Heart right ventricle (tissue), 16 donors: ENCODE results near the gene PITPNM1. TPM values are rescaled to one million over a fixed set of nuclear protein-coding genes. Genes with fewer than 3 reads are reported as not detected.

Experiments used
- ATAC-seq, 8 donors: fragments of 200-7000 bp; cut with Tn5 transposase; one replicate each; pipeline ENCODE4 v1.9.1; 2020; ENCODE audit warnings: mild to moderate bottlenecking in 8 of 8, moderate library complexity in 8 of 8, moderate number of reproducible peaks in 1 of 8
- DNase-seq, 2 donors: peaks; one replicate each; pipeline ENCODE4 v3.0.0-alpha.2; 2020
- H3K27ac ChIP-seq, 10 donors: fragments of 200-600 bp; sonication (generic) in 2 of 10; one replicate each; pipeline versions ENCODE4 v1.5.0 to v1.8.0; 2020 to 2022; ENCODE audit warnings: mild to moderate bottlenecking in 3 of 10
- H3K27me3 ChIP-seq, 7 donors: fragments of 200-600 bp; one replicate each; pipeline ENCODE4 v1.8.0; 2021 to 2022; ENCODE audit warnings: mild to moderate bottlenecking in 2 of 7
- H3K36me3 ChIP-seq, 9 donors: fragments of 200-600 bp; sonication (generic) in 1 of 9; one replicate each; pipeline versions ENCODE4 v1.5.0 to v1.8.0; 2020 to 2022; ENCODE audit warnings: mild to moderate bottlenecking in 2 of 9
- H3K4me1 ChIP-seq, 9 donors: fragments of 200-600 bp; sonication (generic) in 1 of 9; one replicate each; pipeline versions ENCODE4 v1.5.0 to v1.8.0; 2020 to 2022; ENCODE audit warnings: mild to moderate bottlenecking in 4 of 9
- H3K4me3 ChIP-seq, 10 donors: fragments of 200-600 bp; sonication (generic) in 2 of 10; one replicate each; pipeline versions ENCODE4 v1.5.0 to v1.8.0; 2020 to 2022; ENCODE audit warnings: mild to moderate bottlenecking in 7 of 10, moderate library complexity in 2 of 10
- H3K9me3 ChIP-seq, 11 donors: fragments of 200-600 bp in 10 of 11; sonication (generic) in 2 of 11; one replicate each; pipeline versions ENCODE4 v1.5.0 to v1.8.0; 2013 to 2022; ENCODE audit warnings: mild to moderate bottlenecking in 2 of 11, control low read depth in 1 of 11, moderate library complexity in 1 of 11
- WGBS, 2 donors: extraction: QIAGEN DNeasy Blood & Tissue Kit; methylation state at CpG; one replicate each; pipeline ENCODE4 v1.1.7; 2013; ENCODE audit warnings: inconsistent platforms in 1 of 2; 5-methylcytosine and 5-hydroxymethylcytosine counted together
- intact Hi-C, 10 donors: fragments of 100-400 bp; cut with DNase I; formaldehyde crosslinking; loops; one replicate each; pipeline versions ENCODE4 v1.11.1 to v1.14.2; 2022
- polyA plus RNA-seq, 2 donors: library from polyadenylated mRNA; stranded (reverse); fragments of 200-250 nt; gene quantifications; one replicate each; pipeline ENCODE4 v1.2.3, GENCODE V29; 2013
- total RNA-seq, 10 donors: library from RNA; stranded (reverse); fragmentation: NEBNext Ultra II Directional in 3 of 10; extraction: Animal tissue kit (Norgen Biotek cat#: 25700) in 3 of 10; gene quantifications; one replicate each; pipeline versions ENCODE4 v1.2.1 to v1.2.4, GENCODE V29; 2021 to 2023
- TF ChIP-seq, protein P1 (sequence below), 9 donors: fragments of 200-600 bp; sonication (generic) in 2 of 9; IDR thresholded peaks; one replicate each; pipeline versions ENCODE4 v1.5.0 to v1.8.0; 2021 to 2022; ENCODE audit warnings: antibody characterized with exemption in 9 of 9, mild to moderate bottlenecking in 5 of 9, moderate library complexity in 1 of 9
- donor health status: Arrhythmogenic right ventricular cardiomyopathy.
- donor health status: ischemic (EF 13 %, LVEDD 7.1; RV severe dilation, severe dysfunction).
- donor health status: healthy with polysubstance abuse.
- donor health status: DM: no; HTN: yes; CAD: no.
- donor health status: DM: no; HTN: no; CAD: no.
- donor health status: ischemic (EF 25% LVEDD 6.9; RV normal size, moderate dysfunction).
- donor health status: ischemic (EF 25% LVEDD 5.7; RV mildly dilated, moderate dysfunction).
- donor health status: healthy.
- donor health status: DM: yes; HTN: yes; CAD: no.
- donor health status: Ischemic cardiomyopathy.
- donor health status: ischemic (EF 35%, LVEDD 5.7; RV mildly dilated, moderate dysfunction).
- donor health status: nonischemic (EF 11% LVEDD 7.7; RV severe dilation, severe dysfunction).
- donor health status: DM: yes; HTN: yes; CAD: no.
- donor health status: PGD.
- donor health status: ischemic (EF 29% LVEDD 5.4; RV normal size, mild dysfunction).
- donor health status: nonischemic (EF 23%, LVEDD 6.1; RV moderate dilation, normal function).

PITPNM1 gene
- total and polyA plus RNA-seq, 12 donors, result 21.3 to 68.9 (median 28.8) TPM

DNA sequence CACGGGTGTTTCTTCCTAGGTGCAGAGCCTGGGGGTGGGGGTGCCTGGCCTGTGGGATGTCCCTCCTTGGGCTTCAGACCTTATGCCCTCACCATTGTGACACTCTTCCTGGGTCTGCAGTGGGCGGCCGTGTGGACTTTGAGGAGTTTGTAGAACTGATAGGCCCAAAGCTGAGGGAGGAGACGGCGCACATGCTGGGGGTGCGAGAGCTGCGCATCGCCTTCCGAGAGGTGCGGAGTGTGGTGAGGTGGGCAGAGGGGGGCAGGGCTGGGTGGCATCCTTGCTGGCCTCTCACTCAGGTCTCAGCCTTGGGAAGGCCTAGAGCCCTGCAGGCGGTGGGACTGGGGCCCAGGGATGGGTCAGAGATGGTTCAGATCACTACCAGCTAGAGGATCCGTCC, 47.7 kb downstream of the PITPNM1 start:
- Histone ChIP-seq H3K4me1 (peaks cover 0 to 9% (median 5%) of the 10 kb centered on the region in 9 donors), H3K36me3 (no peaks in the 10 kb centered on the region), H3K9me3 (no peaks in the 10 kb centered on the region), H3K27ac (no peak overlapping the region), H3K4me3 (no peak overlapping the region), H3K27me3 (no peaks in the 10 kb centered on the region)
- 94% methylated on average over 12 of the region's 12 CpGs for WGBS, 2 donors
- TF ChIP-seq, protein P1, sequence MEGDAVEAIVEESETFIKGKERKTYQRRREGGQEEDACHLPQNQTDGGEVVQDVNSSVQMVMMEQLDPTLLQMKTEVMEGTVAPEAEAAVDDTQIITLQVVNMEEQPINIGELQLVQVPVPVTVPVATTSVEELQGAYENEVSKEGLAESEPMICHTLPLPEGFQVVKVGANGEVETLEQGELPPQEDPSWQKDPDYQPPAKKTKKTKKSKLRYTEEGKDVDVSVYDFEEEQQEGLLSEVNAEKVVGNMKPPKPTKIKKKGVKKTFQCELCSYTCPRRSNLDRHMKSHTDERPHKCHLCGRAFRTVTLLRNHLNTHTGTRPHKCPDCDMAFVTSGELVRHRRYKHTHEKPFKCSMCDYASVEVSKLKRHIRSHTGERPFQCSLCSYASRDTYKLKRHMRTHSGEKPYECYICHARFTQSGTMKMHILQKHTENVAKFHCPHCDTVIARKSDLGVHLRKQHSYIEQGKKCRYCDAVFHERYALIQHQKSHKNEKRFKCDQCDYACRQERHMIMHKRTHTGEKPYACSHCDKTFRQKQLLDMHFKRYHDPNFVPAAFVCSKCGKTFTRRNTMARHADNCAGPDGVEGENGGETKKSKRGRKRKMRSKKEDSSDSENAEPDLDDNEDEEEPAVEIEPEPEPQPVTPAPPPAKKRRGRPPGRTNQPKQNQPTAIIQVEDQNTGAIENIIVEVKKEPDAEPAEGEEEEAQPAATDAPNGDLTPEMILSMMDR (IDR thresholded peaks at IDR 0.05), result no peak
- DNase-seq (no peak), ATAC-seq (peak in 1 of 8 donors; percentile 8)
- intact Hi-C loops, result no loop called here

- intact Hi-C loops, result no loop called here
- Histone ChIP-seq H3K4me3 (no peak overlapping the region), H3K27ac (no peak overlapping the region), H3K4me1 (peaks cover 0 to 14% (median 8%) of the 10 kb centered on the region in 9 donors), H3K36me3 (no peaks in the 10 kb centered on the region), H3K27me3 (no peaks in the 10 kb centered on the region), H3K9me3 (no peaks in the 10 kb centered on the region)
- 80% methylated on average over 22 to 25 of the region's 25 CpGs for WGBS, 2 donors
- TF ChIP-seq, protein P1 (IDR thresholded peaks at IDR 0.05), result no peak
- DNase-seq, result no peak
- ATAC-seq, result no peak
Observed at GRCh38 chr11:67456068-67456705, 49.0 kb downstream of the PITPNM1 start.

DNA sequence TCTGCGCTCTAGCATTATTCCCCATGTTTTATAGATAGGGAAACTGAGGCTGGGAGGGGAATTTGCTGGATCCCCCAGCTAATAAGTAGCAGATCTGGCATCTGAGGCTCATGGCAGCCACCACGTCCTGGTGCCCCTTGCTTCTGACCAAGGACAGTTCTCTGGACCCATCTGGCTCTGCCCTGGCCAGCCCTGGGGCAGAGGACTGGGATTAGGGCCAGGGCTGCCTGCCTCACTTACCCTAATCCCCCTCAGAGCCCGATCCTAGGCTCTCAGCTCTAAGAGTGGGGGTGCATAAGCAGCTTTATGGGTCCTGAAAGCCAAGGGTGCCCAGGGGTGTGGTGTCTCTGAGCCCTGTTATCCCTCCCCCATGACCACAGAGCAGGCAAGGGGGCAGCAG, 50.1 kb downstream of the PITPNM1 start, which contains the start of gene CABP4:
Gene CABP4 (plus strand): TSS at position 301 of the 400 bp plus-strand sequence. CDS start 70 bp downstream, at position 371.
- ATAC-seq (no peak), DNase-seq (no peak)
- Histone ChIP-seq H3K4me3 (no peak within 1 kb of the TSS), H3K4me1 (peaks cover 0 to 15% (median 8%) of the 10 kb centered on the region in 9 donors), H3K9me3 (no peaks in the 10 kb centered on the region), H3K27ac (no peak within 1 kb of the TSS), H3K27me3 (no peaks in the 10 kb centered on the region), H3K36me3 (no peaks in the 10 kb centered on the region)
- 89 to 96% methylated on average over 3 of the region's 3 CpGs for WGBS, 2 donors
- intact Hi-C loops, result no loop called here
- TF ChIP-seq, protein P1 (IDR thresholded peaks at IDR 0.05), result no peak

DNA sequence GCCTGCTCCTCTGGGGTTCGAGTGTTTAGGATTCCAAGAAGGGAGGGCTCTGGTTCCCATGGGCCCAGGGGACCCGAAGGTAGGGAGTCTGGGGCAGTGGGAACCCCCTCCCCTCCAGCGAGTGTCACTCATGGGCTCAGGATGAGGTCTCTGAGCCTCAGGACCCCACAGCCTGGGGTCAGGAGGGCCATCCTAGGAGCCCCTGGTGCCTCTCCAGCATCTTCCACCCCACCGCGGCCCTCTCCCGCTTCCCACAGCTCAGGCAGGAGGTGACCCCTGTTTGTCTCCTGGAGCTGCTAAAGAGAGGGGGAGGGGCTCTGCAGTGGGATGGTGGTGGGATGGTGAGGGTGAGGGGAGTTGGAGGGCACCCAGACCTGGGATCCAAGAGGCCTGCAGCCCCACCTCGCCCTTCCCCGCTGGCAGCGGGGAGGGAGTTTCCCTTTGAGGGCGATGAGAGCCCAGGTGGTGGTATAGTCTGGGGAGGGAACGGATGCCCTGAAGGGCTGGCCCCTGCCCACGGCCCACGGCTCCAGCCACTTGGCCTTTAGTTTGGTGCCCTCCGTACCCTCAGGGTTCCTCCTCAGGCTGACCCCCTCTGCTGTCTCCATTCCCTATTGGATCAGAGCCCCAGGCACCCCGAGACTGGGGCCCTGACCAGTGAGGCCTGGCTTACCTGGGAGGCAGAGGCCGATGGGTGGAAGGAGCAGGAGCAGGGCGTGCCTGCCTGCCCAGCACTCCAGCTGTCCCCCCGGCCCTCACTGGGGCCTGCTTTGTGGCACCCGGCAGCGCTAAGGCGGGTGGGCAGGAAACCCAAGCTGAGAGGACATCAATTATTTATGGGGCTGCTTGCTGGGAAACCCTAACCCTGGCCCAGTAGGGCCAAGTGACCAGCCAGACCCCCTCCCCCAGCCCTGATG, 51.1 kb downstream of the PITPNM1 start:
- Histone ChIP-seq H3K27ac (no peak overlapping the region), H3K4me1 (peaks cover 0 to 24% (median 8%) of the 10 kb centered on the region in 9 donors), H3K27me3 (no peaks in the 10 kb centered on the region), H3K4me3 (no peak overlapping the region), H3K9me3 (no peaks in the 10 kb centered on the region), H3K36me3 (no peaks in the 10 kb centered on the region)
- intact Hi-C loops, result no loop called here
- no peak for DNase-seq
- WGBS, 2 donors, result 93% methylated on average over 18 to 21 of the region's 21 CpGs
- TF ChIP-seq, protein P1 (IDR thresholded peaks at IDR 0.05), result no peak
- ATAC-seq, result no peak
